HG02798 (cell line): ENCODE measurements around the gene CEP41.
"Not testable (repeated sequence)": the region's sequence is repeated elsewhere in the genome, so short reads cannot be mapped to it uniquely, and the experiment has no call there.

Experiments
- ATAC-seq: cut with Tn5 transposase; IDR thresholded peaks from one replicate; pipeline ENCODE4 v1.9.1; 2021; ENCODE audit warnings: mild to moderate bottlenecking; ENCODE audit not compliant: unreplicated experiment, poor library complexity

Gene CEP41

GRCh38 chr7:130377178-130377577 is 63.6 kb downstream of the CEP41 start:
- no peak for ATAC-seq

- not testable (repeated sequence) for ATAC-seq
Measured at GRCh38 chr7:130376461-130376860, 64.4 kb downstream of the CEP41 start.

GRCh38 chr7:130374507-130374906 is 66.3 kb downstream of the CEP41 start:
- no peak for ATAC-seq

GRCh38 chr7:130372402-130373165 is 68.2 kb downstream of the CEP41 start:
- no peak for ATAC-seq

GRCh38 chr7:130371046-130371445 is 69.8 kb downstream of the CEP41 start:
- ATAC-seq, result no peak

GRCh38 chr7:130369831-130370550 is 70.8 kb downstream of the CEP41 start:
- no peak for ATAC-seq

GRCh38 chr7:130369110-130369711 is 71.6 kb downstream of the CEP41 start:
- ATAC-seq, result no peak

GRCh38 chr7:130367836-130368746 is 72.7 kb downstream of the CEP41 start:
- no peak for ATAC-seq

- no peak for ATAC-seq
Measured at GRCh38 chr7:130367088-130367755, 73.6 kb downstream of the CEP41 start.

GRCh38 chr7:130366564-130366963 is 74.3 kb downstream of the CEP41 start:
- ATAC-seq, result no peak

- ATAC-seq, result peak; percentile 73
Measured at GRCh38 chr7:130365511-130366441, 75.0 kb downstream of the CEP41 start.

GRCh38 chr7:130365088-130365487 is 75.7 kb downstream of the CEP41 start:
- no peak for ATAC-seq

GRCh38 chr7:130364451-130364850 is 76.4 kb downstream of the CEP41 start:
- ATAC-seq, result no peak

- ATAC-seq, result peak; percentile 57
Measured at GRCh38 chr7:130363026-130363847, 77.6 kb downstream of the CEP41 start.

- no peak for ATAC-seq
Measured at GRCh38 chr7:130362251-130362816, 78.5 kb downstream of the CEP41 start.

GRCh38 chr7:130361681-130362080 is 79.1 kb downstream of the CEP41 start:
- ATAC-seq, result no peak

GRCh38 chr7:130360518-130360917 is 80.3 kb downstream of the CEP41 start:
- no peak for ATAC-seq
